GM18909 (cell line): ENCODE measurements around the gene ATP5PO.
"Not testable (repeated sequence)": the region's sequence is repeated elsewhere in the genome, so short reads cannot be mapped to it uniquely, and the experiment has no call there.

Experiments used
- ATAC-seq: cut with Tn5 transposase; IDR thresholded peaks from one replicate; pipeline ENCODE4 v1.9.1; 2021; ENCODE audit warnings: mild to moderate bottlenecking; ENCODE audit not compliant: unreplicated experiment, poor library complexity

Gene ATP5PO

GRCh38 chr21:33942426-33942825, 26.8 kb upstream of the ATP5PO start:
- ATAC-seq = no peak

GRCh38 chr21:33940881-33941245, 25.3 kb upstream of the ATP5PO start:
- ATAC-seq = no peak

GRCh38 chr21:33940164-33940880, 24.7 kb upstream of the ATP5PO start:
- no peak for ATAC-seq

GRCh38 chr21:33939226-33939625, 23.6 kb upstream of the ATP5PO start:
- ATAC-seq = no peak

GRCh38 chr21:33938381-33938780, 22.8 kb upstream of the ATP5PO start:
- ATAC-seq = no peak

- no peak for ATAC-seq
Measured at GRCh38 chr21:33937931-33938339, 22.3 kb upstream of the ATP5PO start.

GRCh38 chr21:33937146-33937545, 21.5 kb upstream of the ATP5PO start:
- no peak for ATAC-seq

GRCh38 chr21:33936301-33937038, 20.9 kb upstream of the ATP5PO start:
- no peak for ATAC-seq

- ATAC-seq = no peak
Measured at GRCh38 chr21:33932731-33933130, 17.1 kb upstream of the ATP5PO start.

GRCh38 chr21:33931799-33932390, 16.3 kb upstream of the ATP5PO start:
- no peak for ATAC-seq

GRCh38 chr21:33931052-33931798, 15.6 kb upstream of the ATP5PO start:
- not testable (repeated sequence) for ATAC-seq

- not testable (repeated sequence) for ATAC-seq
Measured at GRCh38 chr21:33926248-33926647, 10.6 kb upstream of the ATP5PO start.

- no peak for ATAC-seq
Measured at GRCh38 chr21:33924766-33925100, 9.1 kb upstream of the ATP5PO start.

- no peak for ATAC-seq
Measured at GRCh38 chr21:33924079-33924765, 8.6 kb upstream of the ATP5PO start.

- no peak for ATAC-seq
Measured at GRCh38 chr21:33917421-33917820, 1.8 kb upstream of the ATP5PO start.

GRCh38 chr21:33916200-33916567, 580 bp upstream of the ATP5PO start:
- ATAC-seq = no peak

- ATAC-seq = no peak
Measured at GRCh38 chr21:33914188-33914587, 1.4 kb downstream of the ATP5PO start.

- ATAC-seq = no peak
Measured at GRCh38 chr21:33909756-33910155, 5.8 kb downstream of the ATP5PO start.

- ATAC-seq = no peak
Measured at GRCh38 chr21:33908760-33909159, 6.8 kb downstream of the ATP5PO start.

- ATAC-seq = no peak
Measured at GRCh38 chr21:33904041-33904440, 11.6 kb downstream of the ATP5PO start.
